OCI-LY1 (cell line): ENCODE measurements around the gene TARS3.
"Not testable (repeated sequence)": the region's sequence is repeated elsewhere in the genome, so short reads cannot be mapped to it uniquely, and the experiment has no call there.

Experiments used
- CTCF ChIP-seq: fragments of 200-600 bp; sonication (generic), shearing (Covaris generic); IDR thresholded peaks from 2 replicates; pipeline ENCODE4 v1.5.1; 2017; ENCODE audit warnings: mild to moderate bottlenecking, antibody characterized with exemption, low read length, moderate library complexity, mixed read lengths
- EZH2 ChIP-seq: fragments of 200-600 bp; sonication (generic), shearing (Covaris generic); IDR thresholded peaks from 2 replicates; pipeline ENCODE4 v1.8.0; 2017; ENCODE audit warnings: borderline replicate concordance, mixed run types, mild to moderate bottlenecking, antibody characterized with exemption, low read length, moderate library complexity, mixed read lengths

GRCh38 chr15:101734837-101735236, 10.6 kb upstream of the TARS3 start:
- not testable (repeated sequence) for TF ChIP-seq CTCF, EZH2
